Measurements from ENCODE around the gene AHSG. TPM values are rescaled to one million over a fixed set of nuclear protein-coding genes. Genes with fewer than 3 reads are reported as not detected.

Gene AHSG
- total RNA-seq, 2 experiments from 2014 or later: not detected

DNA sequence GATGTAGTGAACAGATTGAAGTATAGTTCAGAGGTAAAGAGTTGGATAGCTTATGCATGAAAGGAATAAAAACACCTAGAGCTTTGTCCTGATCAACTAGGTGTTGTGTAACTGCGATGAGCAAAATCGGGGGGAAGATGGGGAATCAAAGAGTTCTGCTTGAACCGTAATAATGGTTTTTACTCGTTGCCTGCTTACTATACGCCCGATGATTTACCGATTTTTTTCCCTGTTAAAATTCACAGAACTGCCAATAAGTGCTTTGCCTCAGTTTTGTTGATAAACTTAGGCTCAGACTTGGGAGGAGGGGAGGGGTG is 43.1 kb upstream of the AHSG start:
- Mint-ChIP-seq H3K9me3 (no peaks in the 10 kb centered on the region), H3K27ac (peak overlapping the region; percentile 95), H3K36me3 (ENCODE audit: low read depth) (peaks cover 14% of the 10 kb centered on the region), H3K27me3 (no peaks in the 10 kb centered on the region), H3K4me1 (ENCODE audit: low read depth) (peaks cover 53% of the 10 kb centered on the region), H3K4me3 (peak overlapping the region; percentile 93)
- DNase-seq: no peak
- intact Hi-C loops (cut with micrococcal nuclease): no loop called here
- CTCF ChIA-PET: interaction anchor here (0.8 to 10.4 kb wide), 8 partner anchors 9 to 626 kb away, joined by 3 to 113 read pairs (median 4); partner anchors contain the start of genes AHSG, EIF4A2 and ETV5
- TF ChIP-seq, protein P1, sequence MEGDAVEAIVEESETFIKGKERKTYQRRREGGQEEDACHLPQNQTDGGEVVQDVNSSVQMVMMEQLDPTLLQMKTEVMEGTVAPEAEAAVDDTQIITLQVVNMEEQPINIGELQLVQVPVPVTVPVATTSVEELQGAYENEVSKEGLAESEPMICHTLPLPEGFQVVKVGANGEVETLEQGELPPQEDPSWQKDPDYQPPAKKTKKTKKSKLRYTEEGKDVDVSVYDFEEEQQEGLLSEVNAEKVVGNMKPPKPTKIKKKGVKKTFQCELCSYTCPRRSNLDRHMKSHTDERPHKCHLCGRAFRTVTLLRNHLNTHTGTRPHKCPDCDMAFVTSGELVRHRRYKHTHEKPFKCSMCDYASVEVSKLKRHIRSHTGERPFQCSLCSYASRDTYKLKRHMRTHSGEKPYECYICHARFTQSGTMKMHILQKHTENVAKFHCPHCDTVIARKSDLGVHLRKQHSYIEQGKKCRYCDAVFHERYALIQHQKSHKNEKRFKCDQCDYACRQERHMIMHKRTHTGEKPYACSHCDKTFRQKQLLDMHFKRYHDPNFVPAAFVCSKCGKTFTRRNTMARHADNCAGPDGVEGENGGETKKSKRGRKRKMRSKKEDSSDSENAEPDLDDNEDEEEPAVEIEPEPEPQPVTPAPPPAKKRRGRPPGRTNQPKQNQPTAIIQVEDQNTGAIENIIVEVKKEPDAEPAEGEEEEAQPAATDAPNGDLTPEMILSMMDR (IDR thresholded peaks at IDR 0.05): no peak
- no peak for ATAC-seq
- POLR2A ChIA-PET: interaction anchor here (0.7 to 9.8 kb wide), 11 partner anchors 14 to 633 kb away, joined by 3 to 103 read pairs (median 5); partner anchors contain the start of genes EIF4A2 and TRA2B

DNA sequence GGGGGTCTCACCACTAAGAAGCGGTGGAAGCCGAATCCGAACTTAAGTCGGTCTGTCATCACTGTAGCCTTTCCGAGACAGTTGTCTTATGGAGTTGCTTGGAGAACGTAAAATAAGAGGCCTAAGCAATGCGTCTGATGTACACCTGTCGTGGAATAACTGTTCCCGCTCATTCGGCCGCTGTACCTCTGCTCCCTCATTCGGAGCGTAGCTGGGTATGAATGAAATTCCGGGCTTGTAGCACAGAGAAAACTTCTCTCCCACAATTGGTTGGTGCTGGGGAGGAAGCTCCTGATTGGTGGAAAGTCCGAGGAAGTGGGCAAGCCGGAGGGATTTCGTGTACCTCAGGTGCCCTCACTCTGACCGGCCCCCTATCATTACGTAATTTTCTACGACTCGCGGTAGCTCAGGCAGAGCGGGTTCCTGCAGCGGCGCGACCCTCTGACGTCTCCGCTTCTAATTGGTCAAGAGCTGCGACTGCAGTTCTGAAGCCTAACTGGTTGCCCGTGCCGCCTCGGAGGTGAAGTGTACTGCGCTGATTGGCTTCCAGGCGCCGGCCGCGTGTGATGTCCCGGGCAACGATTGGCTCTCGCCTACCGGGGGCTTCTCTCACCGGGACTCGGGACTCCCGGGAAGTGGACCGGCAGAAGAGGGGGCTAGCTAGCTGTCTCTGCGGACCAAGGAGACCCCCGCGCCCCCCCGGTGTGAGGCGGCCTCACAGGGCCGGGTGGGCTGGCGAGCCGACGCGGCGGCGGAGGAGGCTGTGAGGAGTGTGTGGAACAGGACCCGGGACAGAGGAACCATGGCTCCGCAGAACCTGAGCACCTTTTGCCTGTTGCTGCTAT is 42.5 kb upstream of the AHSG start, which contains the start of gene DNAJB11:
Gene DNAJB11, plus strand, starts transcription at position 625 of the 845 bp plus-strand sequence. Its CDS starts 178 bp downstream, at position 803.
- TF ChIP-seq, protein P1 (IDR thresholded peaks at IDR 0.05): no peak
- Mint-ChIP-seq H3K27me3 (no peaks in the 10 kb centered on the region), H3K4me3 (peak within 1 kb of the TSS; percentile 93), H3K27ac (peak within 1 kb of the TSS; percentile 95), H3K36me3 (ENCODE audit: low read depth) (peaks cover 16% of the 10 kb centered on the region), H3K9me3 (no peaks in the 10 kb centered on the region), H3K4me1 (ENCODE audit: low read depth) (peaks cover 54% of the 10 kb centered on the region)
- ATAC-seq (peak; percentile 91), DNase-seq (peak; percentile 100)
- ChIA-PET POLR2A (interaction anchor here (0.7 to 9.8 kb wide), 15 partner anchors 11 to 636 kb away, joined by 3 to 103 read pairs (median 5); partner anchors contain the start of genes EIF4A2 and TRA2B), CTCF (interaction anchor here (0.6 to 10.4 kb wide), 10 partner anchors 9 to 627 kb away, joined by 3 to 113 read pairs (median 4); partner anchors contain the start of genes AHSG and EIF4A2)
- intact Hi-C loops (cut with micrococcal nuclease): no loop called here

DNA sequence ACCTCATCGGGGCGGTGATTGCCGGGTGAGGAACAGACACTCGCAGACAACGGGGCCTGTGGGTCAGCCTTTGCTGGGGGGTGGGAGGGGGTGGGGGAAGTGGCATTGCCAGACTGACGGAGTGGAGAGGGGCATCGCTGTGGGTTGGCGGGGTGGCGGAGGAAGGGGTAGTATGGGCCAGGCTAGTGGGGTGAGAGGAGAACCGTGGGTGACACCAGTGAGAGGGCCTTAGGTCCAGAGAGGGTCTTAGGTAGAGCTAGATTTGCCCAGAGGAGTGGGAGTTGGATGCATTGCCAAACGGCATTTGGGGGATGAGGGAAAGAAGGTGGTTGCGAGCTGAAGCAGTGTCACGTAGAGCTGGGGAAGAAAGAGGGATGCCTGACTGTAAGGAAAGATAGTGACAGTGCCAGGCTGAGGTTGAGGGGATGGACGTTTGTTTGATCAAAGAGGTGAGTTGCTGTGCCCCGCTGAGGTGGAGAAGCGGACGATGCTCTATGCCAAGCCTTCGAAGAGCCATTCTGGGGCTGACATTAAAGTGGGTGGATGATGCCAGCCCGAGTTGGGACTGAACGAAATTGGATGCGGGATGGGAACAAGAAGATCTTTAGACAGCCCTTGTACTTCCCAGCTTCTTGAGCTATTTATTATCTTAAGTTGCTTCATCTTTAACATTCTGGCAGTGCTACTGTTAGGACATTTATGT is 41.8 kb upstream of the AHSG start:
- Mint-ChIP-seq H3K4me1 (ENCODE audit: low read depth) (peaks cover 49% of the 10 kb centered on the region), H3K27me3 (no peaks in the 10 kb centered on the region), H3K9me3 (no peaks in the 10 kb centered on the region), H3K36me3 (ENCODE audit: low read depth) (peaks cover 22% of the 10 kb centered on the region), H3K27ac (peak overlapping the region; percentile 95), H3K4me3 (peak overlapping the region; percentile 93)
- TF ChIP-seq, protein P1 (IDR thresholded peaks at IDR 0.05): no peak
- DNase-seq (peak; percentile 7), ATAC-seq (no peak)
- ChIA-PET CTCF (interaction anchor here (0.6 to 10.4 kb wide), 8 partner anchors 10 to 627 kb away, joined by 3 to 113 read pairs (median 4); partner anchors contain the start of genes AHSG and EIF4A2), POLR2A (interaction anchor here (0.8 to 9.8 kb wide), 10 partner anchors 12 to 634 kb away, joined by 3 to 103 read pairs (median 5); partner anchors contain the start of genes EIF4A2 and TRA2B)
- intact Hi-C loops (cut with micrococcal nuclease): no loop called here

DNA sequence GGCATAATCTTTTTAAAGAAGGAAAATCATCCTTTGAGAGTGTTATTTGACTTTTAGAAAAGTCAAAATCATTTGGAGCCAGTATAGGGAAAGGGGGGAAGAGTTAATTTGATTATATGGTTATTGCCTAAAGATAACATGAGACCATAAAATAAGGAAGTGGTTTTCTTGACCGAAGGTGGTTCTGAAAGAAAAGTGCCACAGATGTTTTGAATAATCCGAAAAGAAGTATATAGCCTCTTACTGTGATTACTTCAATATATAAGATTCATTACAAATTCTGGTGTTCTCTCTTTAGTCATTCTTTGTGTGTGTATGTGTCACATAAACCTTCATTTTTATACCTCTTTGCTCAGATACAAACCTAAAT is 41.2 kb upstream of the AHSG start:
- Mint-ChIP-seq H3K36me3 (ENCODE audit: low read depth) (peaks cover 22% of the 10 kb centered on the region), H3K9me3 (no peaks in the 10 kb centered on the region), H3K4me3 (peak overlapping the region; percentile 93), H3K27ac (peak overlapping the region; percentile 95), H3K4me1 (ENCODE audit: low read depth) (peaks cover 48% of the 10 kb centered on the region), H3K27me3 (no peaks in the 10 kb centered on the region)
- ATAC-seq (no peak), DNase-seq (no peak)
- TF ChIP-seq, protein P1 (IDR thresholded peaks at IDR 0.05): no peak
- ChIA-PET POLR2A (interaction anchor here (1.0 to 9.8 kb wide), 7 partner anchors 13 to 635 kb away, joined by 3 to 103 read pairs (median 5); partner anchors contain the start of genes EIF4A2 and TRA2B), CTCF (interaction anchor here (1.1 to 10.4 kb wide), 4 partner anchors 31 to 628 kb away, joined by 4 to 113 read pairs (median 6); partner anchors contain the start of gene AHSG)
- intact Hi-C loops (cut with micrococcal nuclease): no loop called here

Measured in activated CD8-positive, alpha-beta T cell treated with anti-CD3 and anti-CD28 coated beads for 36 hours (primary cell).